H1 (cell line): Measurements from ENCODE around the gene DENND2C. TPM values are rescaled to one million over a fixed set of nuclear protein-coding genes. Genes with fewer than 3 reads are reported as not detected.

Experiments used
- CTCF ChIA-PET: fragments of 300-600 bp; sonication (Branson Sonifier 250); formaldehyde crosslinking; loops from one replicate; lab custom pipeline; 2021; ENCODE audit not compliant: partially characterized antibody; lab: Charles Lee
- POLR2A ChIA-PET: fragments of 300-600 bp; sonication (Branson Sonifier 250); formaldehyde crosslinking; loops from one replicate; lab custom pipeline; 2021; ENCODE audit warnings: inconsistent platforms; ENCODE audit not compliant: partially characterized antibody; lab: Charles Lee
- DNase-seq, 2 experiments: peaks; one replicate each; pipeline versions ENCODE4 v3.0.0 to v3.0.0-alpha.2; 2010 to 2022; ENCODE audit warnings: low spot score in 2 of 2, low read depth in 1 of 2, mixed read lengths in 1 of 2
- FAIRE-seq: peaks from 2 replicates; lab custom pipeline; 2011; peaks lifted over from hg19 to GRCh38; lab: Jason Lieb, UNC
- H2AFZ ChIP-seq: 2 replicates; pipeline ENCODE4 v1.8.1; 2012; ENCODE audit warnings: low read length, inconsistent platforms
- H2AK5ac ChIP-seq: 2 replicates; pipeline ENCODE4 v1.6.1; 2013; ENCODE audit warnings: low read depth, low read length
- H2BK120ac ChIP-seq: replicated peaks from 2 replicates; pipeline ENCODE3; 2013; ENCODE audit warnings: low read depth, low read length, inconsistent platforms
- H2BK12ac ChIP-seq: 2 replicates; pipeline ENCODE4 v1.6.1; 2013; ENCODE audit warnings: low read depth, low read length
- H2BK15ac ChIP-seq: 2 replicates; pipeline ENCODE4 v1.6.1; 2013; ENCODE audit warnings: low read length
- H2BK20ac ChIP-seq: 2 replicates; pipeline ENCODE4 v1.6.1; 2013; ENCODE audit warnings: low read length
- H2BK5ac ChIP-seq: 2 replicates; pipeline ENCODE4 v1.6.1; 2013; ENCODE audit warnings: low read depth, low read length
- H3K14ac ChIP-seq: 2 replicates; pipeline ENCODE4 v1.6.1; 2013; ENCODE audit warnings: inconsistent platforms; ENCODE audit not compliant: insufficient read length
- H3K18ac ChIP-seq: 2 replicates; pipeline ENCODE4 v1.6.1; 2013; ENCODE audit warnings: low read length; ENCODE audit errors: extremely low read depth
- H3K23ac ChIP-seq: 2 replicates; pipeline ENCODE4 v1.6.1; 2013; ENCODE audit warnings: inconsistent platforms; ENCODE audit not compliant: insufficient read length
- H3K23me2 ChIP-seq: 2 replicates; pipeline ENCODE4 v1.6.1; 2013; ENCODE audit warnings: low read depth, low read length
- H3K27ac ChIP-seq: 2 replicates; pipeline ENCODE4 v1.6.1; 2011; ENCODE audit warnings: low read depth, low read length, inconsistent platforms
- H3K27me3 ChIP-seq, 4 experiments: replicated peaks in 1 of 4; 1 replicate in 1 of 4; 2 replicates in 3 of 4; pipeline versions ENCODE4 v1.6.1 to v1.8.1; 2011 to 2013; ENCODE audit warnings: low read length in 3 of 4, mild to moderate bottlenecking in 3 of 4, inconsistent platforms in 2 of 4, mixed read lengths in 2 of 4, moderate library complexity in 1 of 4; ENCODE audit not compliant: control insufficient read depth in 3 of 4, insufficient read depth in 3 of 4; ENCODE audit errors: extremely low read depth in 1 of 4
- H3K36me3 ChIP-seq, 4 experiments: 2 replicates each; pipeline versions ENCODE4 v1.6.1 to v1.8.1; 2011 to 2013; ENCODE audit warnings: mild to moderate bottlenecking in 4 of 4, low read length in 3 of 4, moderate library complexity in 2 of 4, control low read depth in 1 of 4, inconsistent platforms in 1 of 4; ENCODE audit not compliant: insufficient read depth in 4 of 4, control insufficient read depth in 2 of 4
- H3K4ac ChIP-seq: replicated peaks from 2 replicates; pipeline ENCODE3; 2013; ENCODE audit warnings: low read length, low read depth, mixed read lengths, inconsistent platforms; ENCODE audit not compliant: insufficient read length
- H3K4me1 ChIP-seq, 4 experiments: replicated peaks in 1 of 4; 1 replicate in 1 of 4; 2 replicates in 3 of 4; pipeline versions ENCODE4 v1.6.1 to v1.8.1; 2011 to 2013; ENCODE audit warnings: low read length in 3 of 4, inconsistent platforms in 2 of 4, mixed read lengths in 1 of 4; ENCODE audit not compliant: insufficient read depth in 4 of 4, control insufficient read depth in 3 of 4
- H3K4me2 ChIP-seq, 2 experiments: 2 replicates each; pipeline versions ENCODE4 v1.6.1 to v1.8.1; 2011 to 2013; ENCODE audit warnings: low read depth in 2 of 2, low read length in 2 of 2, control low read depth in 1 of 2, inconsistent platforms in 1 of 2, mild to moderate bottlenecking in 1 of 2; ENCODE audit not compliant: insufficient read depth in 1 of 2
- H3K4me3 ChIP-seq, 4 experiments: fragments of 200-600, 300-600 bp in 1 of 4; sonication (generic), shearing (Covaris generic), sonication (Bioruptor Twin) in 1 of 4; 2 replicates each; pipeline versions ENCODE4 v1.5.1 to v1.8.1; 2011 to 2016; ENCODE audit warnings: low read length in 4 of 4, low read depth in 3 of 4, control low read depth in 2 of 4, inconsistent platforms in 2 of 4, mild to moderate bottlenecking in 2 of 4, mixed read lengths in 1 of 4, moderate library complexity in 1 of 4; ENCODE audit not compliant: insufficient read depth in 2 of 4; ENCODE audit errors: extremely low read depth in 1 of 4
- H3K56ac ChIP-seq: replicated peaks from 2 replicates; pipeline ENCODE3; 2013; ENCODE audit warnings: low read depth, mild to moderate bottlenecking, mixed read lengths, low read length, inconsistent platforms; ENCODE audit not compliant: insufficient read length
- H3K79me1 ChIP-seq: 2 replicates; pipeline ENCODE4 v1.6.1; 2013; ENCODE audit warnings: low read depth, low read length, control low read depth
- H3K79me2 ChIP-seq, 2 experiments: 2 replicates each; pipeline versions ENCODE4 v1.6.1 to v1.8.1; 2012 to 2013; ENCODE audit warnings: low read length in 2 of 2, mild to moderate bottlenecking in 2 of 2, inconsistent platforms in 1 of 2; ENCODE audit not compliant: insufficient read depth in 2 of 2, control insufficient read depth in 1 of 2
- H3K9ac ChIP-seq, 4 experiments: replicated peaks in 1 of 4; 1 replicate in 1 of 4; 2 replicates in 3 of 4; pipeline versions ENCODE4 v1.6.1 to v1.8.1; 2011 to 2013; ENCODE audit warnings: low read depth in 3 of 4, low read length in 3 of 4, control low read depth in 2 of 4, mild to moderate bottlenecking in 2 of 4, moderate library complexity in 2 of 4, inconsistent platforms in 1 of 4; ENCODE audit errors: extremely low read depth in 1 of 4
- H3K9me3 ChIP-seq, 2 experiments: 2 replicates each; pipeline versions ENCODE4 v1.6.1 to v1.8.1; 2012 to 2013; ENCODE audit warnings: mild to moderate bottlenecking in 2 of 2, moderate library complexity in 2 of 2, control low read depth in 1 of 2, inconsistent platforms in 1 of 2, low read depth in 1 of 2, low read length in 1 of 2, mixed read lengths in 1 of 2; ENCODE audit not compliant: insufficient read depth in 2 of 2
- H4K20me1 ChIP-seq, 2 experiments: replicated peaks in 1 of 2; 2 replicates each; pipeline versions ENCODE3 to v1.8.1; 2011 to 2013; ENCODE audit warnings: inconsistent platforms in 2 of 2, low read length in 2 of 2, mild to moderate bottlenecking in 1 of 2; ENCODE audit not compliant: insufficient read depth in 2 of 2, control insufficient read depth in 1 of 2
- H4K5ac ChIP-seq: 2 replicates; pipeline ENCODE4 v1.6.1; 2013; ENCODE audit warnings: low read length, low read depth, mixed read lengths, inconsistent platforms; ENCODE audit not compliant: insufficient read length
- H4K8ac ChIP-seq: 2 replicates; pipeline ENCODE4 v1.8.0; 2013; ENCODE audit warnings: mild to moderate bottlenecking, moderate library complexity, low read length, inconsistent platforms; ENCODE audit not compliant: insufficient read depth; ENCODE audit errors: extremely low read depth
- H4K91ac ChIP-seq: replicated peaks from 2 replicates; pipeline ENCODE3; 2013; ENCODE audit warnings: low read length, mixed read lengths, inconsistent platforms; ENCODE audit not compliant: insufficient read length
- ASH2L ChIP-seq: fragments of 200-600, 300-600 bp; sonication (generic); IDR thresholded peaks from one replicate; pipeline ENCODE4 v1.7.1; 2017; ENCODE audit warnings: low read length
- CBX5 ChIP-seq: fragments of 300-800, 300-1000 bp; sonication (generic); IDR thresholded peaks from 2 replicates; pipeline ENCODE4 v1.7.1; 2016; ENCODE audit warnings: antibody characterized with exemption, low read length, low read depth
- CBX8 ChIP-seq: fragments of 300-800, 300-1000 bp; sonication (generic); IDR thresholded peaks from 2 replicates; pipeline ENCODE4 v1.7.1; 2016; ENCODE audit warnings: low read depth, low read length, borderline replicate concordance
- CHD2 ChIP-seq: IDR thresholded peaks from 2 replicates; pipeline ENCODE4 v1.6.1; 2012; ENCODE audit warnings: low read length, improper control_type of control experiment
- EZH2 ChIP-seq: fragments of 200-600 bp; sonication (generic); IDR thresholded peaks from 2 replicates; pipeline ENCODE4 v1.7.1; 2012; ENCODE audit warnings: low read depth, mild to moderate bottlenecking, moderate library complexity, low read length, inconsistent platforms; ENCODE audit not compliant: severe bottlenecking
- GABPA ChIP-seq: IDR thresholded peaks from 2 replicates; pipeline ENCODE4 v1.6.1; 2011; ENCODE audit warnings: mild to moderate bottlenecking, low read length, moderate library complexity, borderline replicate concordance; ENCODE audit not compliant: insufficient read depth
- KDM1A ChIP-seq: fragments of 200-600, 300-600 bp; sonication (generic); IDR thresholded peaks from 2 replicates; pipeline ENCODE4 v1.7.1; 2016; ENCODE audit warnings: mild to moderate bottlenecking, low read length, borderline replicate concordance
- KDM5A ChIP-seq: fragments of 200-600 bp; IDR thresholded peaks from 2 replicates; pipeline ENCODE4 v1.7.1; 2012; ENCODE audit warnings: mild to moderate bottlenecking, low read length, inconsistent platforms, mixed read lengths
- POLR2A ChIP-seq, 2 experiments: IDR thresholded peaks; 1 replicate in 1 of 2; 2 replicates in 1 of 2; pipeline ENCODE4 v1.6.1; 2011; ENCODE audit warnings: low read depth in 2 of 2, low read length in 2 of 2, mild to moderate bottlenecking in 2 of 2; ENCODE audit errors: control extremely low read depth in 1 of 2
- RAD21 ChIP-seq, 2 experiments: IDR thresholded peaks in 1 of 2; conservative IDR thresholded peaks in 1 of 2; 2 replicates each; pipeline ENCODE4 v1.6.1; 2011; ENCODE audit warnings: low read depth in 2 of 2, low read length in 2 of 2, improper control_type of control experiment in 1 of 2, inconsistent platforms in 1 of 2, mild to moderate bottlenecking in 1 of 2, moderate library complexity in 1 of 2
- RNF2 ChIP-seq: fragments of 200-900, 300-1000 bp; sonication (generic); IDR thresholded peaks from 2 replicates; pipeline ENCODE4 v1.7.1; 2016; ENCODE audit warnings: borderline replicate concordance, low read depth, mild to moderate bottlenecking, antibody characterized with exemption, low read length; ENCODE audit not compliant: poor library complexity, severe bottlenecking; ENCODE audit errors: missing control alignments
- RXRA ChIP-seq: IDR thresholded peaks from 2 replicates; pipeline ENCODE4 v1.6.1; 2011; ENCODE audit warnings: low read depth, mild to moderate bottlenecking, low read length, moderate library complexity; ENCODE audit not compliant: insufficient read depth
- SIRT6 ChIP-seq: IDR thresholded peaks from one replicate; pipeline ENCODE4 v1.7.1; 2012; ENCODE audit warnings: low read length, inconsistent platforms
- SUZ12 ChIP-seq: fragments of 200-600 bp; sonication (generic); IDR thresholded peaks from 2 replicates; pipeline ENCODE4 v1.6.1; 2012; ENCODE audit warnings: mild to moderate bottlenecking, inconsistent platforms, low read length, moderate library complexity, mixed read lengths
- TAF7 ChIP-seq: optimal IDR thresholded peaks from 2 replicates; pipeline ENCODE3; 2011; ENCODE audit warnings: low read depth, mild to moderate bottlenecking, inconsistent platforms, low read length, moderate library complexity, borderline replicate concordance
- WGBS, 2 experiments: shearing (Covaris generic) in 1 of 2; methylation state at CpG; one replicate each; pipeline versions ENCODE4 v1.1.6 to v1.1.7; 2013 to 2015; ENCODE audit warnings: low lambda C conversion rate in 2 of 2, mixed read lengths in 2 of 2, inconsistent platforms in 1 of 2, low coverage in 1 of 2, missing lambda C conversion rate in 1 of 2; ENCODE audit not compliant: insufficient replicate concordance in 2 of 2, insufficient coverage in 1 of 2, insufficient read length in 1 of 2; ENCODE audit errors: extremely low coverage in 1 of 2, missing lambda C conversion rate in 1 of 2; 5-methylcytosine and 5-hydroxymethylcytosine counted together
- polyA plus RNA-seq, 7 experiments: library from polyadenylated mRNA; depleted of rRNA in 3 of 7; stranded (reverse) in 5 of 7; unstranded in 2 of 7; fragments of >200 nt in 5 of 7; fragments of 200-250 nt in 2 of 7; gene quantifications; 1 replicate in 5 of 7; 2 replicates in 1 of 7; 4 replicates in 1 of 7; pipeline versions ENCODE4 v1.2.1 to v1.2.3, GENCODE V29; 2011 to 2013; ENCODE audit warnings: missing spikeins in 2 of 7, mixed read lengths in 2 of 7
- total RNA-seq: library from RNA; stranded (reverse); fragmentation: NEBNext Ultra II Directional; extraction: Animal tissue kit (Norgen Biotek cat#: 25700); gene quantifications from 2 replicates; pipeline ENCODE4 v1.2.1, GENCODE V29; 2021

Gene DENND2C
- total and polyA plus RNA-seq, 2 of the 8 experiments (the other 6 are each of a cell fraction or from before 2014, with no cell fraction given) = 1.8 to 5.5 TPM

DNA sequence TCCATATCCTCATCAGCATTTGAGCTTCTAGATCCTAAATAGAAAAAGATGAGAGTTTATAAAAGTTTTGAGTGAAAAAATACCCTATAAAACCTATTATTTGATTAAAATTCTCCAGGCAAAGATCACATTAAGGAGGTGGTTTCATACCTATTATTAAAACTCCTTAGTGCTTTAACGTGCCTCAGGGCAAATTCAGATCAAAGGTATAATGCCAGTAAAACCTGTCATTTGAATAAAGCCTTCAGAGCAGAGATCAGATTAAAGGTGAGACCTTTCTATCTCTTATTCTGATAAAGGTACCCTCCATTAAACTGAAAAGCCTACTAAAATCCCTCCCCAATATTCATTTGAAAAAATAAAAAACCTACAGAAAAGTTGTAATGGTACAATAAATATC, 124.5 kb downstream of the DENND2C start:
- Histone ChIP-seq H4K5ac (no peak overlapping the region), H3K4ac (no peak overlapping the region), H3K4me3 (no peak overlapping the region), H2AFZ (no peak overlapping the region), H4K91ac (no peak overlapping the region), H3K36me3 (no peaks in the 10 kb centered on the region), H3K23ac (no peak overlapping the region), H2BK15ac (no peak overlapping the region), H3K27me3 (no peaks in the 10 kb centered on the region), H3K79me2 (no peaks in the 10 kb centered on the region), H3K18ac (no peak overlapping the region), H3K27ac (no peak overlapping the region), H2BK120ac (no peak overlapping the region), H3K9me3 (no peaks in the 10 kb centered on the region), H3K79me1 (no peaks in the 10 kb centered on the region), H2BK12ac (no peak overlapping the region), H3K23me2 (no peaks in the 10 kb centered on the region), H2BK5ac (no peak overlapping the region), H2BK20ac (no peak overlapping the region), H4K8ac (no peak overlapping the region), H2AK5ac (no peak overlapping the region), H3K9ac (no peak overlapping the region), H3K56ac (no peak overlapping the region), H4K20me1 (no peaks in the 10 kb centered on the region), H3K14ac (no peak overlapping the region), H3K4me2 (no peak overlapping the region), H3K4me1 (no peaks in the 10 kb centered on the region)
- CTCF ChIA-PET = interaction anchor here (0.6 to 1.2 kb wide), 2 partner anchors 349 to 417 kb away, joined by 3 read pairs; no protein-coding TSS in a partner anchor
- POLR2A ChIA-PET = no interaction called here
- no peak for DNase-seq
- FAIRE-seq = no peak
- 86% methylated on average over 1 of the region's 1 CpG; no CpG with 5 or more reads in 1 of the 2 experiments for WGBS, 2 experiments
- TF ChIP-seq KDM1A = no peak
- TF ChIP-seq SIRT6 = no peak
- no peak for TF ChIP-seq ASH2L
- TF ChIP-seq TAF7 = no peak
- TF ChIP-seq GABPA = no peak
- TF ChIP-seq RAD21 (IDR thresholded peaks at IDR 0.05 in 1 of 2, conservative IDR thresholded peaks at IDR 0.05 in 1 of 2; ENCODE audit: low read depth in 2 of 2, low read length in 2 of 2) = no peak
- no peak for TF ChIP-seq KDM5A
- TF ChIP-seq RNF2 = no peak
- no peak for TF ChIP-seq CBX8
- no peak for TF ChIP-seq RXRA
- TF ChIP-seq CHD2 = no peak
- TF ChIP-seq POLR2A (IDR thresholded peaks at IDR 0.05; ENCODE audit: control extremely low read depth in 1 of 2, low read depth in 2 of 2, low read length in 2 of 2) = no peak
- TF ChIP-seq SUZ12 = no peak
- TF ChIP-seq EZH2 = no peak
- no peak for TF ChIP-seq CBX5
